AG10803 (cell line): Measurements from ENCODE around the gene KCNQ1OT1.

Source experiments
- DNase-seq: peaks from one replicate; pipeline ENCODE4 v3.0.0; 2010; ENCODE audit warnings: low read depth
- H3K4me3 ChIP-seq: 2 replicates; pipeline ENCODE4 v1.5.1; 2011; ENCODE audit warnings: mild to moderate bottlenecking, low read length, control low read depth
- TF ChIP-seq, protein P1 (sequence below): conservative IDR thresholded peaks from 2 replicates; pipeline ENCODE4 v1.5.1; 2011; ENCODE audit warnings: mild to moderate bottlenecking, low read length, control low read depth, inconsistent platforms

KCNQ1OT1 gene

DNA sequence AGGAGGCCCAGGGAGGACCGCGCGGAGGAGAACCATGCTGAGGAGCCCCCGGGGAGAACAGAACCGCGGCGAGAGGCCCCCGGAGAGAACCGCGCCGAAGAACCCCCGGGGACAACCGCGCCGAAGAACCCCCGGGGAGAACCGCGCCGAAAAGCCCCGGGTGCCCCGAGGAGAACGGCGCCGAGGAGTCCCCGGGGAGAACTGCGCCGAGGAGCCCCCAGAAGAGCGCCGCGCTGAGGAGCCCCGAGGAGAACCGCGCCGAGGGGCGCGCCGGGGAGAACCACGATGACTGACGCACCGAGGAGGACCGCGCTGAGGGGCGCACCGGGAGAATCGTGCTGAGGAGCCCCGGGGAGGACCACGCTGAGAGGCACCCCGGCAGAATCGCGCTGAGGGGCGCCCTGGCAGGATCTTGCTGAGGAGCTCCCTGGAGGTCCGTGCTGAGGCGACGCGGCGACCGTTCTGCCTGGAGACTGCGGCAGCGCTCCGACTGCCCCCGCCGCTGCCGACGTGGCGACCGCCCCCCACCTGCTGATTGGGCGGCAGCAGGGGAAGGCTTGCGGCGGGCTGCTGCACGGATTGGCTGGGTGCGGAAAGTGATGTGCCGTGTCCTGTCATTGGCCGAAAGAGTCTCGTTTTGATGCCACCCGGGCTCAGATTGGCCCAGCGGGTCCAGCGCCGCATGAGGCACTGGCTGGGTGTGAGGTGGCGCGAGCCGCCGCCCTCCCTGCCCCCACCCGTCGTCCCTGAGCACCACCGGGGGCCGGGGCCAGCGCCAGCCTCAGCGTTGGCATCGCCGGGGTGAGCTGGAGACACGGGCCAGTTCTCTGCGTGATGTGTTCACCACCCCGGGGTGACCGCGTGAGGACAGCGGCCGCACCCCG is at the start of gene KCNQ1OT1:
KCNQ1OT1 (minus strand) TSS at position 464 of the 884 bp plus-strand sequence.
- TF ChIP-seq, protein P1, sequence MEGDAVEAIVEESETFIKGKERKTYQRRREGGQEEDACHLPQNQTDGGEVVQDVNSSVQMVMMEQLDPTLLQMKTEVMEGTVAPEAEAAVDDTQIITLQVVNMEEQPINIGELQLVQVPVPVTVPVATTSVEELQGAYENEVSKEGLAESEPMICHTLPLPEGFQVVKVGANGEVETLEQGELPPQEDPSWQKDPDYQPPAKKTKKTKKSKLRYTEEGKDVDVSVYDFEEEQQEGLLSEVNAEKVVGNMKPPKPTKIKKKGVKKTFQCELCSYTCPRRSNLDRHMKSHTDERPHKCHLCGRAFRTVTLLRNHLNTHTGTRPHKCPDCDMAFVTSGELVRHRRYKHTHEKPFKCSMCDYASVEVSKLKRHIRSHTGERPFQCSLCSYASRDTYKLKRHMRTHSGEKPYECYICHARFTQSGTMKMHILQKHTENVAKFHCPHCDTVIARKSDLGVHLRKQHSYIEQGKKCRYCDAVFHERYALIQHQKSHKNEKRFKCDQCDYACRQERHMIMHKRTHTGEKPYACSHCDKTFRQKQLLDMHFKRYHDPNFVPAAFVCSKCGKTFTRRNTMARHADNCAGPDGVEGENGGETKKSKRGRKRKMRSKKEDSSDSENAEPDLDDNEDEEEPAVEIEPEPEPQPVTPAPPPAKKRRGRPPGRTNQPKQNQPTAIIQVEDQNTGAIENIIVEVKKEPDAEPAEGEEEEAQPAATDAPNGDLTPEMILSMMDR = no peak
- peak; percentile 93 for DNase-seq
- H3K4me3 ChIP-seq = peak within 1 kb of the TSS; percentile 81

DNA sequence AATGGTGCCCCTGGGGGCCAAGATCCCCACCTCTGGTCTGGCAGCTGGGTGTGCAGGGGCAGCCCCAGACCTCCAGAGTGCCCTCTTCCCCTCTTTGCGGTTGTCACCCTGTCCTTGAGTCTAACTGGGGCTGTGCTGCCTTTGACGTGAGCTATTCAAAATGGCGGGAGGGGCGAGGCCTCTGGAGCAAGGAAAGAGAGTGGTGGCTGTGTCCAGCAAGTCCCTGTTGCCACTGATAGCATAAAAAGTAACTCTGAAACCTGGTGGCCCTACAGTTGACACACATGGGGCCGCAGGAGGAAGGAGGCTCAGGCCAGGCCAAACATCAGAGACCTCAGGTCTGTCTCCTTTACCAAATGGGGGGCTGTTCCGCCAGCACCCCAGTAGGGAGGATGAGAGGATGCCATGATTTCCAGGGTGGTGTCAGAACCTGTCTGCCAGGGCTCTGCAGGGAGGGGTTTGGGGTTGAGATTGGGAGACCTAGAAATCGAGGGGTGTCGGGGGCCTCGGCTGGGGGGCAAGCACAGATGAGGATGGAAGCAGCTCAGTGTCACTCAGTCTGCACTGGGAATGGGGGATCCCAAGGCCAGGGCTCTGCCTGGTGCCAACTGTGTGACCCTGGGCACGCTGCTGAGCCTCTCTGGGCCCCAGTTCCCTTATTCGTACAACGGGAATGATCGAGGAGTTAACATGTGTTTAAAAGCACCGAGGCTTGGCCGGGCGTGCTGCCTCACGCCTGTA is 49.2 kb upstream of the KCNQ1OT1 start:
- TF ChIP-seq, protein P1 = no peak
- H3K4me3 ChIP-seq = no peak overlapping the region
- no peak for DNase-seq

DNA sequence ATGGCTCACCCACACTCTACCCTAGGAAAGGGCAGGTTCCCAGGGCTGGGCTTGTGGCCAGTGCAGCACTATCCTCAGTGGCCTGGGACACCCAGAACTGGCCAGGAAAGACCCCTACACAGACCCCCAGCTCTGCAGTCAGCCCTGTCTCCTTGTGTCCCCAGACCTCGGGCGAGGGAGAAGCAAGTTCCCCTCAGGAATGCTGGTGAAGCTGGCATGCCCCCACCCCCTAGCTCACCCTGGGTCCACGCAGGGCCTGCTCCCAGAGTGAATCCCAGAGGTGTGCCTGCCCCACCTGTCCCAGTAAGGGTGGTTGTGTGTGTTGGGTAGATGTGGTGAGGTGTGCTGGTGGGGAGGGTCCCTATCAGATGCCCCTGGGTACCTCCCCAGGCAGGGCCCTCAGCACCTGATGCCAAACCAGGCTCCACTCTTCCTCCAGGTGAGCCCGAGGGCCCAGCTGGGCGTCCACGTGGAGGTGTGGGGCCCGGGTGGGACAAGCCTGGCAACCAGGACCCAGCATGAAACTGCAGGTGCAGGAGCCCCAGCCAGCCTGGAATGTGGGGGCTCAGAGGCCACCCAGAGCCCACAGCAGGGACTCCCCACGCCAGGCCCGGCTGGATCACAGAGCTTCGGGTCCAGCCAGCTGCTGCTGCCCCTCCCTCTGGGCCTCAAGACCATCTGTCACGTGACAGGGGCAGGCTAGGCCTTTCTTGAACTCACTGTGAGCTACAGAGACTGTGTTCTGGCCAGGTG is 48.4 kb upstream of the KCNQ1OT1 start:
- no peak overlapping the region for H3K4me3 ChIP-seq
- TF ChIP-seq, protein P1 = no peak
- no peak for DNase-seq

DNA sequence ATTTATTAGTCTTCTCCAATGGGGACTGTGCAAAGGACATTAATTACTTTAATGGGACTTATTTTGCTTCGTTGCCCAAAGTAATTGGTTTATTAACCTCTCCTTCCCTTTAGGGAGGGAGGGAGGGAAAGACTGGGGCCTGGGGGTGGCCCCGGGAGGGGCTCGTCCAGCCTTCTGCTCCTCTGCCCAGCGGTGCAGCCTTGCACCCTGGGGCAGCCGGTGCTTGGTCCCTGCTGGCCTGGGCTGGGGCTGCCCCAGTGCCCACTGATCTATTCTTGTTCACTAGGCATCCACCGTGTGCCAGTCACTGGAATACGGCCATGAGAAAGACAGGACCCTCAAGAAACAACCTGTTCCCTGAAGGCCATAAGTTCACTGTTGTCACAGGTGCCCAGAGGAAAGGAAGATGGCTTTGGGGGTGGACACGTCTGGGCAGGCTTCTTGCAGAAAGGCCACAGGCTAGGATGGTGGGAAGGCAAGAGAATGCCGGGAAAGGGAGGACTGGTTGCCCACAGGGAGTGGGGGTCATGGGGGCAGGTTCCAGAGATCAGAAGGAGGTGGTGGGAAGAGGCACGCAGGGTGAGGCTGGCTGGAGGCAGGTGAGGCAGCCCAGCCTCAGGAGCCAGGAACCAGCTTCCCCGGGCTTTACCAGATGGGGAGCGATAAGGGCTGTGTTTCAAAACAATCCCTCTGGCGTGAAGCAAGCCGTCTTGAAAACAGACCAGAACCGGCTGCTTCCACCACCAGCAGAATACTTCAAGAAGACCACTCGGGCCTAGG is 47.6 kb upstream of the KCNQ1OT1 start:
- TF ChIP-seq, protein P1 = no peak
- DNase-seq = no peak
- no peak overlapping the region for H3K4me3 ChIP-seq

DNA sequence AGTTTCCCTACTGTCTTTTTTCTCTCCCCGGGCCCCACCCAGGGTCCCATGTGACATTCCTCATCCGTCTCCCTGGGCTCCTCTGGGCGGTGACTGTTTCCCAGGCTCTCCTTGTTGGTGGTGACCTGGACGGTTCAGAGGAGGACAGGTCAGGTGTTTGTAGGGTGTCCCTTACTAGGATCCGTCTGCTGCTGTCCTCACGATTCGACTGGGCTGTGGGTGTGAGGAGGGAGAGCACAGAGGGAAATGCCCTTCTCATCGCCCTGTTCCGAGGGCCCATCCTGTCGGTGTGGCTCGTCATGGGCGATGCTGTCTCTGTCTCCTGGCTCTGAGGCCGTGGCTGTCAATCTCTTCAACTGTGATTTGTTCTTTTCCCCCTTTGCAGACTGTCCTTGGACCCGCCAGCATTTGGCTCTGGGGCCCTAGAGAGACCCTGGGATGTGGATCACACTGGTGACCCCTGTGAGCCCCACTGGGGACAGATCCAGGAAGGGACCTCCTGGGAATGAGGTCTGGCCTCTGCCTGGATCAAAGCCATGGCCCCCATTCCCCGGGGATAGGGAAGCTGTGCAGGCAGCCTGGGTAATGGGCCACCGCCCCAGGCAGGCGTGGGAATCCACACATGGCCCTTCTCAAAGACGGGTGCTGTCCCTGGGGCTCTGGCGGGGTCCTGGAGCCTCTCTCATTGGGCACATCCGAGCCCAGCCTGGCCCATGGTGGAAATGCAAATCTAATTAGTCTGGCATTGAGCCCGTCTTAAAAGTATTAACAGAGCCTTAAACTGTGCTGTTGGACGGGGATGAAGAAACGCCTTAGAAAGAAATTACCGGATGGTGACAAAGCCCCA is 46.8 kb upstream of the KCNQ1OT1 start:
- TF ChIP-seq, protein P1 = no peak
- no peak for DNase-seq
- H3K4me3 ChIP-seq = no peak overlapping the region

DNA sequence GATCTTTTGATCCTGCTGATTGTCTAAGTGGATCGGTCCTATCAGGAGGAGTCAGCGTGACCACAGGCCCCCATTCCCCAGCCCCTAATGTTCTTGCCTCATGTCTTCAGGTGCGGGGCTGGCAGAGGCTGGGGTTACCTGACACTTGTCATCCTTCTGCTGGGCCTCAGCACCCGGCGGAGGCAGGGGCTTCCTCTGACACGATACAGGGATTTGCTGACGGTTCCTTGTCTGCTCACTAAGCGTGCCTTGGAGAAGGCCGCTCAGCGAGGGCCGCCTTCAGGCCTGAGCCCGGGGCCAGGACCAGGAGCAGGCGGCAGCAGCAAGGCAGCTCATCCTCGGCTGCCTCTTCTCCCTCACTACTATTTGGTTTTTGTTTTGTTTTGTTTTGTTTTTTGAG is 45.7 kb upstream of the KCNQ1OT1 start:
- DNase-seq = no peak
- TF ChIP-seq, protein P1 = no peak
- no peak overlapping the region for H3K4me3 ChIP-seq
